ENCODE data around the gene MBNL2. TPM values are rescaled to one million over a fixed set of nuclear protein-coding genes. Genes with fewer than 3 reads are reported as not detected.

MBNL2 gene, protein sequence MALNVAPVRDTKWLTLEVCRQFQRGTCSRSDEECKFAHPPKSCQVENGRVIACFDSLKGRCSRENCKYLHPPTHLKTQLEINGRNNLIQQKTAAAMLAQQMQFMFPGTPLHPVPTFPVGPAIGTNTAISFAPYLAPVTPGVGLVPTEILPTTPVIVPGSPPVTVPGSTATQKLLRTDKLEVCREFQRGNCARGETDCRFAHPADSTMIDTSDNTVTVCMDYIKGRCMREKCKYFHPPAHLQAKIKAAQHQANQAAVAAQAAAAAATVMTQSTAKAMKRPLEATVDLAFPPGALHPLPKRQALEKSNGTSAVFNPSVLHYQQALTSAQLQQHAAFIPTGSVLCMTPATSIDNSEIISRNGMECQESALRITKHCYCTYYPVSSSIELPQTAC
- 10 to 100 TPM; 73.4 to 79.4 TPM for total RNA-seq
- polyA plus RNA-seq = 10 to 100 TPM; 26.5 to 38.0 TPM
- long read RNA-seq, donor 1, full-length matches to known transcripts = 11 of 80 reads
- long read RNA-seq, donor 1, partial matches to known transcripts = 18 of 80 reads
- long read RNA-seq, donor 1, other reads (novel, unspliced or antisense) = 51 of 80 reads
- long read RNA-seq, donor 2, full-length matches to known transcripts = 14 of 68 reads
- long read RNA-seq, donor 2, partial matches to known transcripts = 13 of 68 reads
- long read RNA-seq, donor 2, other reads (novel, unspliced or antisense) = 41 of 68 reads

- H3K4me1 ChIP-seq (ENCODE audit: control insufficient read depth in 1 of 2, insufficient read depth in 2 of 2, low read length in 2 of 2) = peaks cover 0 to 4% of the 10 kb centered on the region in 2 donors
- H3K4me3 ChIP-seq (ENCODE audit: low read length in 2 of 2) = peak within 1 kb of the TSS; percentile 96 to 100
- no peaks in the 10 kb centered on the region for H3K27me3 ChIP-seq (ENCODE audit: control insufficient read depth in 1 of 2, insufficient read depth in 2 of 2, low read length in 1 of 2)
- no peaks in the 10 kb centered on the region for H3K9me3 ChIP-seq (ENCODE audit: control insufficient read depth, low read length)
- intact Hi-C loops (cut with DNase I) = loop anchor here (2.0 to 5.0 kb wide), 4 partner anchors 35 to 135 kb away; no protein-coding TSS in a partner anchor
- H3K36me3 ChIP-seq (ENCODE audit: control insufficient read depth in 1 of 2, insufficient read depth in 2 of 2, low read length in 1 of 2) = no peaks in the 10 kb centered on the region
- DNase-seq (peak; percentile 94 to 96), ATAC-seq (ENCODE audit: low FRiP score) (peak; percentile 94)
- peak within 1 kb of the TSS; percentile 68 to 91 for H3K27ac ChIP-seq (ENCODE audit: low read depth in 1 of 2, low read length in 2 of 2)
- 2 to 3% methylated on average over 15 of the region's 15 CpGs for WGBS, 2 donors
Measured at GRCh38 chr13:97221989-97222700, at the start of gene MBNL2. Gene MBNL2, plus strand, starts transcription at chr13:97222333. Its CDS starts 53,903 bp downstream, at chr13:97276236.

DNA sequence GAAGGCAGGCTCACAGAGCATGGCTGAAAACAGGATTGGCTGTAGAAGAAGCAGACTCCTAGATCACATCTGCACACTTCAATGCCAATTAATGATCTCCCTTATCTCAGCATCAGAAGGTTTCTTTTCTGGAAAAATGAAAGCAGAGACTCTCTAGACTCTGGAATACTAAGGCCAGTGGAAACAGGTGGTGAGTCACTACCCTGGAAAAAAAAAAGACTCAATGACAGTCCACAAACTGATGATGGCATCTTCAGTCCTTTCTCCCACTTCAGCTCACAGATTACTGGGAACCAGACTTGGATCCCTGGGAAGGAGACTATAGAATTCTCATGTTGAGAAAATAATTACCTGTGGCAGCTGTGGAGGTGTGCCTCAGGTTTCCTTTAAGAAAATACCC is 47.5 kb upstream of the MBNL2 start:
- DNase-seq (no peak), ATAC-seq (ENCODE audit: low FRiP score) (no peak)
- Histone ChIP-seq H3K27ac (ENCODE audit: low read depth in 1 of 2, low read length in 2 of 2) (no peak overlapping the region), H3K9me3 (ENCODE audit: control insufficient read depth, low read length) (no peaks in the 10 kb centered on the region), H3K27me3 (ENCODE audit: control insufficient read depth in 1 of 2, insufficient read depth in 2 of 2, low read length in 1 of 2) (no peaks in the 10 kb centered on the region), H3K36me3 (ENCODE audit: control insufficient read depth in 1 of 2, insufficient read depth in 2 of 2, low read length in 1 of 2) (no peaks in the 10 kb centered on the region), H3K4me3 (ENCODE audit: low read length in 2 of 2) (no peak overlapping the region), H3K4me1 (ENCODE audit: control insufficient read depth in 1 of 2, insufficient read depth in 2 of 2, low read length in 2 of 2) (no peaks in the 10 kb centered on the region)
- intact Hi-C loops (cut with DNase I) = no loop called here

DNA sequence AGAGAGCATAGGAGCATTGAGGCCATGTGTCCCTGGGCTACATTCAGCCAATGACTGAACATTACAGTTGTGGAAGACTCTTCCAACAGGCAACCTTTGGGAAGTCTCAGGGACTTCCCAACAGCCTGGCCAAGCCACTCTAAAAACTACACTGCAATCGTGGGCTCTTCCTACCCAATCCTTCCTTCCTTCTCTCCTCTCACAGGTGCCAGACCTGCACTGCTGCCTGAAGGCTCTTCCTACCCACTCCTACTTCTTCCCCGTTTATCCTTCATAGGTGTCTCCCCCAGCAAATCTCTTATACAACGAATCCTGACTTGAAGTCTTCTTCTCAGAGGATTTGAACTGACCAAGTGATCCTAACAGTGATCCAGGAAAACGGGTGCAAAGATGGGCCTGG is 47.1 kb upstream of the MBNL2 start:
- 88 to 90% methylated on average over 4 of the region's 4 CpGs for WGBS, 2 donors
- H3K27ac ChIP-seq (ENCODE audit: low read depth in 1 of 2, low read length in 2 of 2) = no peak overlapping the region
- H3K36me3 ChIP-seq (ENCODE audit: control insufficient read depth in 1 of 2, insufficient read depth in 2 of 2, low read length in 1 of 2) = no peaks in the 10 kb centered on the region
- H3K9me3 ChIP-seq (ENCODE audit: control insufficient read depth, low read length) = no peaks in the 10 kb centered on the region
- H3K4me1 ChIP-seq (ENCODE audit: control insufficient read depth in 1 of 2, insufficient read depth in 2 of 2, low read length in 2 of 2) = no peaks in the 10 kb centered on the region
- DNase-seq (no peak), ATAC-seq (ENCODE audit: low FRiP score) (no peak)
- no peak overlapping the region for H3K4me3 ChIP-seq (ENCODE audit: low read length in 2 of 2)
- H3K27me3 ChIP-seq (ENCODE audit: control insufficient read depth in 1 of 2, insufficient read depth in 2 of 2, low read length in 1 of 2) = no peaks in the 10 kb centered on the region
- intact Hi-C loops (cut with DNase I) = no loop called here

DNA sequence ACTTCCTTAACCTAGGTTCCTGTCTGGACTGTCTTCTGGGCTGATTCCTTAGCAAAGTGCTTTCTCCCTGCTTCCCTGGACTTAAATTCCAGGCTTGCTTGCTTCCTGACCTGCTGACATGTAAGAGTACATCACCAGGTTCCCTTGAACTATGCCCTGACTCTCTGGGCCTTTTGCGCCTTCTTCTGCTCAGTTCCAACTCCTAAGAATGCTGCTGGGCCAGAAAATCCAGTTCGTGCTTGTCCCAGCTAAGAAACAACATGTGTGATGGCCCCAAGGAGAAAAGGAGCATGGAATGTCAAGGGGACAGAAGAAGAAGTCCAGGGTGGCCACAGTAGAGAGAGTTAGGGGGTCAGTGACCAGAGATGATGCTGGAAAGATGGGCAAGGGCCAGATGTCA is 42.6 kb upstream of the MBNL2 start:
- WGBS, 2 donors = 90 to 93% methylated on average over 2 of the region's 2 CpGs
- H3K9me3 ChIP-seq (ENCODE audit: control insufficient read depth, low read length) = no peaks in the 10 kb centered on the region
- no peak overlapping the region for H3K4me3 ChIP-seq (ENCODE audit: low read length in 2 of 2)
- no peaks in the 10 kb centered on the region for H3K4me1 ChIP-seq (ENCODE audit: control insufficient read depth in 1 of 2, insufficient read depth in 2 of 2, low read length in 2 of 2)
- intact Hi-C loops (cut with DNase I) = no loop called here
- DNase-seq (no peak), ATAC-seq (ENCODE audit: low FRiP score) (no peak)
- H3K36me3 ChIP-seq (ENCODE audit: control insufficient read depth in 1 of 2, insufficient read depth in 2 of 2, low read length in 1 of 2) = no peaks in the 10 kb centered on the region
- no peaks in the 10 kb centered on the region for H3K27me3 ChIP-seq (ENCODE audit: control insufficient read depth in 1 of 2, insufficient read depth in 2 of 2, low read length in 1 of 2)
- no peak overlapping the region for H3K27ac ChIP-seq (ENCODE audit: low read depth in 1 of 2, low read length in 2 of 2)

DNA sequence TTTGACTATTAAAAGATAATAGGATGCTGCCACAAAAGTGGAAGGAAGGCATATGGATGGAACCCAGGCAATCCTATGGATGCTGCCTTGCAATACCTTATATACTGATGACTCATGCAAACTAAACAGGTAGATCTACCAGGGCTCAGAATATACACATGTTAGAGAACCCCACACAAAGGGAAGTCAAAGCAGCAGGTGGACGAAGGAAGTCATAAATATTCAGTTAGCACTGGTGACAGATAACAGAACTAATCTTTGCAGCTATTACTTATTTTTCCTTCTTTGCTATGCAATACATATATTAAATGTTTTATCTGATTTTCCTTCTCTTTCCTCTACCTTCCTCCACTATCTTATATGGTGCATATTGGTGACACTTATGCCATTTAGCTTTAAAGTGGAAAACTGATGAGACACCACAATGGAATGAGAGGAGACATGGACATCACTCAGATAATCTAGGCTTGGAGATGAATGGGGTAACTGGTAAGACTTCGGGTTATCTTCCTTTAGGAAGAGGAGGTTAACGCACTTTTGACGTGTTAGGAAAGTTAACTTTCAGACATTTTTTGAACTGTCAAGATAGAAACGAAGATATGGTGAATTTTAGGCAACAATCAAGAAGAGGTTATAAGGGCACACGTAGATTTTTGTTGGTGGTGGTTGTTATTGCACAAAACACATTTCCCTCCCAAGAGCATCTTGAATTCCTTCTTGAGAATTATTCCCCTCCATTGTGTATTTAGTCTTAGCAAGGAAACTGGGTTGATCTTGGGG is 39.8 kb upstream of the MBNL2 start:
- no peak for ATAC-seq (ENCODE audit: low FRiP score)
- no peaks in the 10 kb centered on the region for H3K4me1 ChIP-seq (ENCODE audit: control insufficient read depth in 1 of 2, insufficient read depth in 2 of 2, low read length in 2 of 2)
- H3K27ac ChIP-seq (ENCODE audit: low read depth in 1 of 2, low read length in 2 of 2) = no peak overlapping the region
- WGBS, 2 donors = 83% methylated on average over 6 of the region's 6 CpGs
- no peaks in the 10 kb centered on the region for H3K27me3 ChIP-seq (ENCODE audit: control insufficient read depth in 1 of 2, insufficient read depth in 2 of 2, low read length in 1 of 2)
- H3K9me3 ChIP-seq (ENCODE audit: control insufficient read depth, low read length) = no peaks in the 10 kb centered on the region
- DNase-seq = no peak
- intact Hi-C loops (cut with DNase I) = no loop called here
- H3K4me3 ChIP-seq (ENCODE audit: low read length in 2 of 2) = no peak overlapping the region
- H3K36me3 ChIP-seq (ENCODE audit: control insufficient read depth in 1 of 2, insufficient read depth in 2 of 2, low read length in 1 of 2) = no peaks in the 10 kb centered on the region

DNA sequence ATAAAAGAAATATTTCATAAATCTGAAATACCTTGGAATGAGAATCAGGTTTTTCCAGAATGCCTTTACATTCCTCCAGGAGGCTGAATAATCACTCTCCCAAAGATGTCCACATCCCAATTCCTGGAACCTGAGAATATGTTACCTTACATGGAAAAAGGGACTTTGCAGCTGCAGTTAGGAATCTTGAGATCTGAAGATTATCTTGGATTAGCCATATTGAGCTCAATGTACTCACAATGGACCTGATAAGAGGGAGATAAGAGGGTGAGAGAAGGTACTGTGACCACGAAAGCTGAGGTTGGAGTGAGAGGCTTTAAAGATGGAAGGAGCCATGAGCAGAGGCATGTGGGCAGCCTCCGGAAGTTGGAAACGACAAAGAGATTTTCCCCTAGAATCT is 36.8 kb upstream of the MBNL2 start:
- DNase-seq = no peak
- Histone ChIP-seq H3K4me3 (ENCODE audit: low read length in 2 of 2) (no peak overlapping the region), H3K4me1 (ENCODE audit: control insufficient read depth in 1 of 2, insufficient read depth in 2 of 2, low read length in 2 of 2) (no peaks in the 10 kb centered on the region), H3K27ac (ENCODE audit: low read depth in 1 of 2, low read length in 2 of 2) (no peak overlapping the region), H3K27me3 (ENCODE audit: control insufficient read depth in 1 of 2, insufficient read depth in 2 of 2, low read length in 1 of 2) (no peaks in the 10 kb centered on the region), H3K36me3 (ENCODE audit: control insufficient read depth in 1 of 2, insufficient read depth in 2 of 2, low read length in 1 of 2) (no peaks in the 10 kb centered on the region), H3K9me3 (ENCODE audit: control insufficient read depth, low read length) (no peaks in the 10 kb centered on the region)
- intact Hi-C loops (cut with DNase I) = no loop called here
- WGBS, 2 donors = 90% methylated on average over 3 of the region's 3 CpGs
- ATAC-seq (ENCODE audit: low FRiP score) = no peak

GRCh38 chr13:97185751-97186150 is 36.4 kb upstream of the MBNL2 start:
- DNase-seq (no peak), ATAC-seq (ENCODE audit: low FRiP score) (no peak)
- intact Hi-C loops (cut with DNase I) = no loop called here
- Histone ChIP-seq H3K4me3 (ENCODE audit: low read length in 2 of 2) (no peak overlapping the region), H3K36me3 (ENCODE audit: control insufficient read depth in 1 of 2, insufficient read depth in 2 of 2, low read length in 1 of 2) (no peaks in the 10 kb centered on the region), H3K4me1 (ENCODE audit: control insufficient read depth in 1 of 2, insufficient read depth in 2 of 2, low read length in 2 of 2) (no peaks in the 10 kb centered on the region), H3K27ac (ENCODE audit: low read depth in 1 of 2, low read length in 2 of 2) (no peak overlapping the region), H3K9me3 (ENCODE audit: control insufficient read depth, low read length) (no peaks in the 10 kb centered on the region), H3K27me3 (ENCODE audit: control insufficient read depth in 1 of 2, insufficient read depth in 2 of 2, low read length in 1 of 2) (no peaks in the 10 kb centered on the region)
- 89 to 91% methylated on average over 3 of the region's 3 CpGs for WGBS, 2 donors

GRCh38 chr13:97188207-97188606 is 33.9 kb upstream of the MBNL2 start:
- Histone ChIP-seq H3K4me3 (ENCODE audit: low read length in 2 of 2) (no peak overlapping the region), H3K9me3 (ENCODE audit: control insufficient read depth, low read length) (no peaks in the 10 kb centered on the region), H3K27me3 (ENCODE audit: control insufficient read depth in 1 of 2, insufficient read depth in 2 of 2, low read length in 1 of 2) (no peaks in the 10 kb centered on the region), H3K4me1 (ENCODE audit: control insufficient read depth in 1 of 2, insufficient read depth in 2 of 2, low read length in 2 of 2) (no peaks in the 10 kb centered on the region), H3K36me3 (ENCODE audit: control insufficient read depth in 1 of 2, insufficient read depth in 2 of 2, low read length in 1 of 2) (no peaks in the 10 kb centered on the region), H3K27ac (ENCODE audit: low read depth in 1 of 2, low read length in 2 of 2) (no peak overlapping the region)
- DNase-seq = no peak
- intact Hi-C loops (cut with DNase I) = no loop called here
- no peak for ATAC-seq (ENCODE audit: low FRiP score)
- WGBS, 2 donors = 82% methylated on average over 8 of the region's 8 CpGs

Data from aorta (tissue), 5 donors.